Fibroblast of skin of left quadriceps (primary cell): ENCODE measurements around the gene RIN2.

Experiments
- DNase-seq, 2 experiments: peaks; one replicate each; pipeline ENCODE4 v3.0.0-alpha.2; 2013; ENCODE audit warnings: low read depth in 2 of 2

Gene RIN2

GRCh38 chr20:19761841-19762240 is 3.8 kb downstream of the RIN2 start:
- DNase-seq = no peak

GRCh38 chr20:19764207-19764606 is 6.1 kb downstream of the RIN2 start:
- DNase-seq = no peak

DNA sequence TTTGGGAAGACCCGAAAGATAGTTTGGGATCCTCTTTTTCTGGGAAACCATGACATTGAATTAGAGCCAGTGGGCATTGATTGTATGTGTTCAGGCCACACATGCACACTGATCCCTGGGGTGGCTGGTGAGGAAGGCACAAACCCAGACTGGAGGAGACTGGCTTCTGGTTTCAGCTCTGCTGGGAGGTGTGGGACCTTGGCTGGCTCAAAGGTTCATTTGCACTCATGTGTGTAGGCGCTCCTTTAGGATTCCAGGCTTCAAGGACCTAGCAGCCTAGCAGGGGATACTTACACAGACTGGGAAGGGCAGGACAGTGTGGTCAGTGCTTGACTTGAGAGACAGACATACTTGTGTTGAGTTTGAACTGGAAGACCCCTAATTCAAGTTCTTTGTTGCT is 7.2 kb downstream of the RIN2 start:
- DNase-seq = no peak

DNA sequence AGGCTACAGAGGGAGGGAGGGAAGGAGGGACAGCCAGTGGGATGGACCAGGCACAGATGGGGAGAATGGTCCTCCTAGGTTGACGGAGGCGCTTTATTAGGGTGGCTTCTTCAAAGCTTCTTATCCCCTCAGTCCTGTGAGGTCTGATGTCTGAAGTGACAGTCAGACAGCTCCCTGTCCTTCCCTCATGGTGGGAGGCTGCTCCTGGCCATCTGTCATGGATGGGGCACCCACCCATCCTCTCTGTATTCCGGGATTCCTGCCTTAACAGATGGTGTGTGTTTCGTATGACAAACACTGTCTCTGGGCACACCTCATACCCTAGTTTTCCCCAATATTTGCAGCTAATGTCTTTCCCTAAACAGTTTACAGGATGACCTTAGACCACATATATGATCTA is 7.9 kb downstream of the RIN2 start:
- DNase-seq = no peak

DNA sequence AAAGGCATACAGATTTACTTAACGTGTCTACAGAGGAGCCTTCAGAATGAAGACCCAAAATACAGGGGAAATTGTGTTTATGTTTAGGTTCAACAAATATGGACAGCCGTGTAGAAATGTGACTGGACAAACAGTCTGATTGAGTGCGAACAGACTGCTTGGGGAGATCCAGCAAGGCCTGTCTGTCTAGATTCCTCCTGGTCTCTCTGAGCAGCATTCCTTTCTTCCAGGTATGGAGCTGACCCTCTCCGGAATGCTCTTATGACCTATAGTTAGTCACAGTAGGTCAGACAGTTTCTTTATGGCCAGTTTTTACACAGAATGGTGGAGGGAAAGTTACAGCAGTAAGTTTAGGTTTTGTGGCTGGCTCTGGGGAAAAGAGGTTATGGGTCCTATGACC is 9.0 kb downstream of the RIN2 start:
- DNase-seq = no peak

DNA sequence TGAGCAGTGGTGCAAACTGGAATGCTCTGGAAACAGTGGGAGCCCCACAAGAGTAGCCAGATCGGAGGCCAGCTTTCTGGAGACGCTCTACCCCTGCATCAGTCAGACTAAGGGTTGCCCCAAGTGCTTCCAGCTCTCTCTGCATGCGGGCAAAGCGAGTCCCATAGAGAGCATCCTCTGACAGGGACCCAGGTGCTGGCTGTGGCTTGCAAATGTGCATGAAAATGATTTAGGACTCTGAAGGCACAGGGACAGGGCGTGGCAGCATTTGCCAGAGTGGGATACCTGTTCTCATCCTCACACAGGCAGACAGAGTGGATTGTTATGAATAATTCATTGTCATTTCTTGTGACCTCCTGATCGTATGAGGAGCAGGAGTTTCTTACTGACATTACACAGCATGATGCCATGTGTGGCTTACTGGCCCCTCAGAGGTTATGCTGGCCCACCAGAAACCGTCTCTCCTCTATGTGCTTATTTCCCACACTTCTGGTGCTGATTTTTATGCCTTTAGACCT is 10.3 kb downstream of the RIN2 start:
- DNase-seq = no peak

GRCh38 chr20:19769507-19769906 is 11.4 kb downstream of the RIN2 start:
- no peak for DNase-seq

GRCh38 chr20:19770375-19770774 is 12.3 kb downstream of the RIN2 start:
- DNase-seq = no peak

GRCh38 chr20:19771031-19771430 is 13.0 kb downstream of the RIN2 start:
- no peak for DNase-seq

- DNase-seq = no peak
Observed at GRCh38 chr20:19773471-19773870, 15.4 kb downstream of the RIN2 start.

DNA sequence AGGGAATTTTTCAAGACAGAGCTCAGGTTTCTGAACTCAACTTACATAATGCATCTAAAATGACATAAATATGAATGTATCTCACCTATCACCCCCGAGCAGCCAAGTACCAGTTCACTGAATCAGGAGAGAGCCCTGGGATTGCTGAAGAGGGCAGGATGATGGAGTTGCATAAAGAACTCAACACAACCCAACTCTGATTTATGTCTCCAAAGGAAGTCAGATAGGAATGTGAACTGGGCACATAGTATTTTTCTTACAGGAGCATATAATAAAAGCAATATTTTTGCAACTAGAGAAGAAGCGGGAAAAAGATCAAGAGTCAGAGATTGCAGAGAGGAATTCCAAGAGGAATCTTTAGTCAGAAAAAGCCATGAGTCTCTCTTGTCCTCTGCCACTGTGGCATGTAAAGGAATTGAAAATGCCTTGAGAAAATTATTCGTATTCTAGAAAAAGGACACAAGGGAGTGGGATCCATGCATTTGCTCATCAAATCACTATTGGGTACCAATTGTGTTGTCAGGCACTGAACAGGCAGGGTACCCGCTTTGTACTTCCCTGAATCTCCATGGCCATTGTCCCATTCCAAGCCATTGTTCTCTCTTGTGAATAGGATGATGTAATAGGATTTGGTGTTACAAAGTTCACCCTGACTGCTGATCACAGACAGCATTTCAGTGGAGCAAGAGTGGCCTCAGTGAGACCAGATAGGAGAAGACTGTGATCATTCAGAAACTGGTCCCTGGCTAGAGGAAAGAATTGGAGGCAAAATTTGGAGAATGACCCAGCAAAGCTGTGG is 16.3 kb downstream of the RIN2 start:
- no peak for DNase-seq

DNA sequence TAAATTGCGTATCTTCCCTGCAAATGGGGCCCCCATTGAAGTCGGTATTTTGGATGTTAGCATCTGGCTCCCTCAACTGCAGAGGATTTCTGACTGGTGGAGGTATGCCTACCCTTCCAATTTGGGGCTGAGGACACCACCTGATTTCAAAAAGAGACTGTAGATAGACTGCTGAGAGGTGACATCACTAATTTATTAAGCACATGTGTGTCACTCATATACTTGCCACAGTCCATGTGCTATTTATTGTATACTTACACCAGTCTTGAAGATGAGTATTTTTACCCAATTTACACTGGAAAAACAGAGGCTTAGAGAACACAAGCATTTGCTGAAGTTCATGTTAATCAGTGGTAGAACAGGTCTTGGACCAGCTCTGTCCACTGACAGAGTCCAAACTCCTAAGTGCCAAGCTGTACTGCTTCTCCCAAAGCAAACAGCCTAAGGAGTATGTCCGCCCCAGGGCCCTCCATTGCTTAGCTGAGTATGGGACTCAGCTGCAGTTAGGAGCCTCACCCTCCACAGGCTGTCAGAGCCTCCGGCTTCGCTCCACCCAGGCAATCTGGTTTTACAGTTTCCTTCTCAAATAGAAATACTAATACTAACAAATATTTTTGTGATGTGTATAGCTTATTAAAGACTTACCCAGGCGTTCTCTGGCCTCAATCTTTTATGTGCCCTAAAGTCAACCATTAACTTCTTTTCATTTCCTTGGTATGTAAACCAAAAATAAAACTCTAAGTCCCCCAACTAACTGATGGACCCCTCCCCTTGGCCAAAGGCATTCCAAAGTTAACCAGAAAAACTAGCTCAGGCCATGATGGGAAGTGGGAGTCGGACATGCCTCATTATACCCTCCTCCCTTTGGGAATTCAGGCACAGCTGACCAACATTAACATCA is 17.5 kb downstream of the RIN2 start:
- no peak for DNase-seq

- no peak for DNase-seq
Observed at GRCh38 chr20:19777315-19777714, 19.3 kb downstream of the RIN2 start.

DNA sequence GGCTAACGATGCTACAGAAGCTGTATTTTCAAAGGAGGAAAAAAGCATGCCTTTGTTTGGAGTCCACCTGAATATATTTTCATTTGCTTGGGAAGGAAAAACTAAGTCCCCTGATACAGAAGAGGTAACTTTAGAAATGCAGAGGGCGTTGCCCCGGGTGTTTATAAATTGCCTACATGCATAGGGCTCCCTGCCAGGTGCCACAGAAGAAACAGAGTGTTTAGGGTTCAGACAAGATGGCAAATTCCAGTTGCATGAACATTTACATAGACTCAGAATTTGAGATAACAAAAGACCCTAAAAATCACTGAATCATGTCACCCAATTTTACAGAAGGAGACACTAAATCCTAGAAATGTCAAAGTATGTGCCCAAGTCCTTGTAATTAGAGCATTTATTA is 19.9 kb downstream of the RIN2 start:
- no peak for DNase-seq

DNA sequence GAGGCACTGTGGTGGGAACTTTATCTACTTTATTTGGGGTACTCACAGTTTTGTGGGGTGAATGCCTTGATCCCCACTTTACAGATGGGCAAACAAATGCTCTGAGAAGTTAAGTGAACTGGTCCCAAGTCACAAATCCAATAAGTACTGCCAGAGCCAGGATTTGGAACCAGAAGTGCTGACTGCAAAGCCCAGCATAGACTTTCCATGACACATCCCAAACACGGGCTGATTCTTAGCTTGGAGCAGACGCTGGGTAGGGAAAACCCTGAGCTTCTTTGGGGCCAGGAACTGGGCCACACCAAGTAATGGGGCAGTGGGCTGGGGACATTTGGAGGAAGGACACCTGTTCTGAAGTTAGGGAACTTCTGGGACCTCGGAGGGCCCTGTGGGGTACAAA is 20.3 kb downstream of the RIN2 start:
- no peak for DNase-seq

GRCh38 chr20:19779634-19780033 is 21.6 kb downstream of the RIN2 start:
- DNase-seq = no peak

DNA sequence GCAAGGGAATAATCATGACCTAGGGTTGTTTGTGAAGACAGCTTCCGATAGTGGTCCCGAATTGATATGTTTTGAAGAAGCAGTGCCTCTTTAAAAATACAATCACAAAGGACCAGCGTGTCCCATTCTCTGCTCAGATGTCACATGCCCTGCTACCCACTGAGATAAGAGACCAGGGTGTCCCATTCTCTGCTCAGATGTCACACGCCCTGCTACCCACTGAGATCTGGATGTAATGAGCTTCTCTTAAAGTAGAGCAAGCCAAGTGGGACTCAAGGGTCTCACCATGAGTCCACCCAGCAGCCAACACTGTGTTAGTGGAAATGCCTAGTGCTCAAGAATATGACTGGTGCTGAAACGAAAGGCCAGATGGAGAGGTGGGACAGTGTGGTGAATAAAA is 22.2 kb downstream of the RIN2 start:
- DNase-seq = no peak

GRCh38 chr20:19781235-19781634 is 23.2 kb downstream of the RIN2 start:
- DNase-seq = no peak

DNA sequence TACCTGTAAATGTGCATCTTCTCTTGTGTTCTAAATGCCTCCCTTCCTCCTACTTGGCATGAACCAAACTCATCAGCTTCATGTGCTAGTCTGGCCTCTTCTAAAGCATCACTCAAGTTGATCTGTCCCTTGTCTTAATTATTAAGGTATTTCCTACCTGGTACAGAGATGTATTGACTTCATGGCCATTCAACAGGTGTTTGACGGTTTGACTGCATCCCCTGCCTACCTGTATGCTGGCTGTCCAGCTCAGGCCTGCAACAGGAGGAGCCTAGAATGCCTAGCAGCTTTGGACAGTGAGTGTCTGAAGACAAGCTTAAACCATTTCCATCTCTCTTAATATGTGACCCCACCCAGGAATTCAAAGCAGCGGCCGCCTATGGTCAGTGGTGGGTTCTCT is 24.6 kb downstream of the RIN2 start:
- no peak for DNase-seq

GRCh38 chr20:19783966-19784401 is 25.9 kb downstream of the RIN2 start:
- DNase-seq = peak in 1 of 2 experiments; percentile 34

GRCh38 chr20:19784511-19785172 is 26.6 kb downstream of the RIN2 start:
- DNase-seq = peak; percentile 62 to 63
